Measurements from ENCODE around the gene AUTS2.

Gene AUTS2

DNA sequence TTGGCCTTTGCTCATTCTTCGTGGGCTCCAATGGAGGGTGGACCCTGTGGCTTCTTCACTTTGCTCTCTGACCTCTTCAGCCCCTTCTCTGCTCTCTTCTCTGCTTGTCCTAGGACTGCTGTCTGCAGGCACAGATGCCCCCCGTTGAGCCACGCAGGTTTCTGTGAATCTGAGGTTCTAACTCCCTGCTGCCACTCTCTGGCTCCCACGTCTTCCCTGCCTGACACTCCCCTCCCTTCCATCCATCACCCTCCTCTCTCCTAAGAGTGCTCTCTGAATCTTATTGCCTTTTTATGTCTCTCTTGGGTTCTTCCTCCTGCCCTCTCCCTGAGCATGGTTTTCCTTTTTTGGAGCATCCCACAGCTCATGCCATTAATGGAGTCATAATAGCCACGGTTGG lies 1034.1 kb downstream of the AUTS2 start:
- H3K4me3 ChIP-seq (ENCODE audit: low read depth, low read length): no peak overlapping the region
- TF ChIP-seq CTCF (IDR thresholded peaks at IDR 0.05; ENCODE audit: low read depth, low read length, missing control alignments): no peak
- DNase-seq (ENCODE audit: low read depth): no peak
- in situ Hi-C loops (cut with HindIII; ENCODE audit: low sequenced_read_pairs): loop anchor here (5.0 kb wide), 1 partner anchor 100 kb away; no protein-coding TSS in a partner anchor

GRCh38 chr7:70634071-70634470 lies 1035.8 kb downstream of the AUTS2 start:
- no peak for DNase-seq (ENCODE audit: low read depth)
- in situ Hi-C loops (cut with HindIII; ENCODE audit: low sequenced_read_pairs): loop anchor here (5.0 kb wide), 1 partner anchor 102 kb away; no protein-coding TSS in a partner anchor
- no peak for TF ChIP-seq CTCF (IDR thresholded peaks at IDR 0.05; ENCODE audit: low read depth, low read length, missing control alignments)
- H3K4me3 ChIP-seq (ENCODE audit: low read depth, low read length): no peak overlapping the region

- in situ Hi-C loops (cut with HindIII; ENCODE audit: low sequenced_read_pairs): loop anchor here (5.0 kb wide), 1 partner anchor 102 kb away; no protein-coding TSS in a partner anchor
- no peak for TF ChIP-seq CTCF (IDR thresholded peaks at IDR 0.05; ENCODE audit: low read depth, low read length, missing control alignments)
- DNase-seq (ENCODE audit: low read depth): peak; percentile 73
- H3K4me3 ChIP-seq (ENCODE audit: low read depth, low read length): no peak overlapping the region
Measured at GRCh38 chr7:70634610-70635068, 1036.4 kb downstream of the AUTS2 start.

DNA sequence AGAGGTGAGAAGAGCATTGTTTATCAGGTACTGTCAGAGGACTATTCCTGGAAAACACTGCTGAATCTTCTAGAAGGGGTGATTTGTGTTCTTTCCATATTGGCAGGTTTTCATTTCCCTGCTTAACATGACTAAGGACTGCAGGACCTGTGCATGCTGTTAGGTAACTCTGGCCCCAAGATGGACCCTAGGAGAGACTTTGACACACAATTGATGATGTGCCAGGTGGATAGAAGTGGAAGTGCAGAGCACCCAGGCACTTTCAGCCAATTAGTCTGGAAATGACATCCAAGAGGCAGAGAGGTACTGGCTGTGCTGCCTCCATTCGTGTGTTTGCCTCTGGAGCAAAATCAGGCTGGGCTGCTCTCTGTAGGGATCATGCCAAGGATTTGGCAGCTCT lies 1037.4 kb downstream of the AUTS2 start:
- no peak for TF ChIP-seq CTCF (IDR thresholded peaks at IDR 0.05; ENCODE audit: low read depth, low read length, missing control alignments)
- in situ Hi-C loops (cut with HindIII; ENCODE audit: low sequenced_read_pairs): no loop called here
- H3K4me3 ChIP-seq (ENCODE audit: low read depth, low read length): no peak overlapping the region
- DNase-seq (ENCODE audit: low read depth): no peak

DNA sequence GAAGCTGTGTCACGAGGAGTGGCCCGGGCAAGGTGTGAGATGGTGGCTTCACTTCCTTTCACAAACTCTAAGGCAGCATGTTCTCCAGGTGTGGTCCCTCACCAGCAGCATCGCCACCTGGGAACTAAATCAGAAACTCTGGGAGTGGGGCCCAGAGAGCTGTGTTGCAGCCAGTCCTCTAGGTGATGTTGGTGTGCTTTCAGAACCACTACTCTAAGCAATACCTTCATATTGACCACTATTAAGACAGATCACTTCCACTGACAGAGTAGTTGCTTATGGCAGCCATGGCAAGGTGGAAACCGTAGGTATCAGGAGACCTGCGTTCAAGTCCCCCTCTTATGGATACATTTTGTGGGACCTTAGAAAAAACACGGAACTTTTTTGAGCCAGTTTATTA lies 1037.9 kb downstream of the AUTS2 start:
- H3K4me3 ChIP-seq (ENCODE audit: low read depth, low read length): no peak overlapping the region
- in situ Hi-C loops (cut with HindIII; ENCODE audit: low sequenced_read_pairs): no loop called here
- DNase-seq (ENCODE audit: low read depth): no peak
- TF ChIP-seq CTCF (IDR thresholded peaks at IDR 0.05; ENCODE audit: low read depth, low read length, missing control alignments): no peak

DNA sequence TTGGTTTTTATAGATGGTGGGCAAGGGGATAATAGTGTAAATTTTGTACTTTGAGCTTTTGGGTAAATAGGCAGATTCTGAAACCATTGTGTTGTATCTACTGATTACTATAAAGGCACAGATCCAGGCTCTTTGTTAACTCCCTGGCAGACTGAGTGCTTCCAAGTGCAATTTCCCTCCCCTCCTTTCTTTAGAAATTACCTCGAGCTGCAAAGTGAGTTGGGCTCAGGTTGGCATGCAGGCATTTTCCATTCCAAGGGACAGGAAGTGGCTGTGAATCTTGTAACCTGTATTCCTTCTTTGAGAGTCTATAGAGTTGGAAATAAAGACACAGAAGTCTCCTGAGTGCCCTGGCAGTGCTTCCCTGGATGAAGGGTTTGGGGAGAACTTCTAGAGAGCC lies 1039.5 kb downstream of the AUTS2 start:
- in situ Hi-C loops (cut with HindIII; ENCODE audit: low sequenced_read_pairs): no loop called here
- no peak for TF ChIP-seq CTCF (IDR thresholded peaks at IDR 0.05; ENCODE audit: low read depth, low read length, missing control alignments)
- no peak for DNase-seq (ENCODE audit: low read depth)
- H3K4me3 ChIP-seq (ENCODE audit: low read depth, low read length): no peak overlapping the region
